ENCODE measurements around the gene SLC26A6. TPM values are rescaled to one million over a fixed set of nuclear protein-coding genes. Genes with fewer than 3 reads are reported as not detected.

SLC26A6 gene
- total RNA-seq, 5 donors from 2014 or later (not counting 1 experiment from before 2014, with no cell fraction given), result 16.2 to 36.4 (median 29.2) TPM

Other genes starting within 250 kb of the SLC26A6 start
- gene PLXNB1, start 205.4 kb downstream of the SLC26A6 start, total RNA-seq, result 1 to 10 TPM; 2.5 to 6.9 (median 5.9) TPM
- 1 to 10 TPM; 5.0 to 7.9 (median 6.4) TPM for gene CCDC51, start 195.3 kb downstream of the SLC26A6 start, total RNA-seq
- gene TMA7, start 195.2 kb downstream of the SLC26A6 start, total RNA-seq, result 100 to 1,000 TPM; 216 to 245 (median 229) TPM
- 10 to 100 TPM in 3 of 5 donors, 1 to 10 TPM in 2; 7.8 to 14.9 (median 12.8) TPM for gene ATRIP, start 188.7 kb downstream of the SLC26A6 start, total RNA-seq
- 100 to 1,000 TPM; 156 to 258 (median 217) TPM for gene SHISA5, start 131.3 kb downstream of the SLC26A6 start, total RNA-seq
- 1 to 10 TPM; 1.8 to 4.2 (median 2.4) TPM for gene PFKFB4, start 78.7 kb downstream of the SLC26A6 start, total RNA-seq
- under 1 TPM in 1 of 5 donors, not detected in 4; 0.16 TPM for gene UCN2, start 71.7 kb downstream of the SLC26A6 start, total RNA-seq
- 1 to 10 TPM in 3 of 5 donors, under 1 TPM in 2; 0.33 to 2.3 (median 1.3) TPM for gene COL7A1, start 40.1 kb downstream of the SLC26A6 start, total RNA-seq
- 100 to 1,000 TPM in 2 of 5 donors, 10 to 100 TPM in 3; 93.0 to 109 (median 98.4) TPM for gene UQCRC1, start 25.8 kb downstream of the SLC26A6 start, total RNA-seq
- gene TMEM89, start 13.7 kb downstream of the SLC26A6 start, total RNA-seq, result under 1 TPM in 1 of 5 donors, not detected in 4; 0.39 TPM
- 1 to 10 TPM; 5.6 to 7.4 (median 6.2) TPM for gene CELSR3, start 27.4 kb upstream of the SLC26A6 start, total RNA-seq
- gene NCKIPSD, start 50.5 kb upstream of the SLC26A6 start, total RNA-seq, result 10 to 100 TPM; 17.4 to 23.4 (median 20.4) TPM
- 10 to 100 TPM; 69.0 to 95.7 (median 77.6) TPM for gene IP6K2, start 81.8 kb upstream of the SLC26A6 start, total RNA-seq
- gene PRKAR2A, start 212.4 kb upstream of the SLC26A6 start, total RNA-seq, result 10 to 100 TPM; 30.9 to 51.8 (median 49.0) TPM

Measured in T-cell (primary cell).